WTC11 (cell line): Measurements from ENCODE around the gene ZNF20. TPM values are rescaled to one million over a fixed set of nuclear protein-coding genes. Genes with fewer than 3 reads are reported as not detected.

ENCODE experiments used
- ATAC-seq: fragments of 200-7000 bp; cut with Tn5 transposase; 2 replicates; pipeline ENCODE4 v1.10.0; 2021; ENCODE audit warnings: mild to moderate bottlenecking, moderate library complexity
- Bru-seq: library from RNA; stranded (reverse); fragments of 400-500 nt; gene quantifications from one replicate; lab custom pipeline; 2021; lab: Mats Ljungman, UMichigan
- CTCF ChIA-PET: fragments of 300-600 bp; sonication (Branson Sonifier 250); formaldehyde crosslinking; loops from one replicate; lab custom pipeline; 2021; ENCODE audit warnings: antibody characterized with exemption; lab: Charles Lee
- POLR2A ChIA-PET: fragments of 350-600 bp; sonication (Branson Sonifier 250); formaldehyde crosslinking; loops from one replicate; lab custom pipeline; 2021; ENCODE audit warnings: antibody characterized with exemption; lab: Charles Lee
- DNase-seq: peaks from one replicate; pipeline ENCODE4 v3.0.0; 2021; ENCODE audit warnings: low spot score
- H3K27ac Mint-ChIP-seq: 2 replicates; pipeline ENCODE4 v1.8.0; 2021; ENCODE audit warnings: mixed read lengths
- H3K27me3 Mint-ChIP-seq: 2 replicates; pipeline ENCODE4 v1.8.0; 2021; ENCODE audit warnings: low read depth, mild to moderate bottlenecking, moderate library complexity, mixed read lengths
- H3K36me3 Mint-ChIP-seq: 2 replicates; pipeline ENCODE4 v1.8.0; 2021; ENCODE audit warnings: mixed read lengths
- H3K4me1 Mint-ChIP-seq: 2 replicates; pipeline ENCODE4 v1.8.0; 2022; ENCODE audit warnings: mixed read lengths
- H3K4me3 Mint-ChIP-seq: 2 replicates; pipeline ENCODE4 v1.8.0; 2021; ENCODE audit warnings: mild to moderate bottlenecking, moderate library complexity, mixed read lengths
- H3K9me3 Mint-ChIP-seq: 2 replicates; pipeline ENCODE4 v1.8.0; 2021; ENCODE audit warnings: mixed read lengths
- ELF4 ChIP-seq: sonication (generic); formaldehyde crosslinking; IDR thresholded peaks from 2 replicates; pipeline ENCODE4 v1.8.1; 2022; ENCODE audit warnings: low read depth, mild to moderate bottlenecking, moderate library complexity, missing genetic modification reagents
- FOXJ3 ChIP-seq: sonication (generic); formaldehyde crosslinking; IDR thresholded peaks from 2 replicates; pipeline ENCODE4 v1.9.0; 2021; ENCODE audit warnings: missing genetic modification reagents, mild to moderate bottlenecking, borderline replicate concordance
- FOXP1 ChIP-seq: sonication (generic); formaldehyde crosslinking; IDR thresholded peaks from 2 replicates; pipeline ENCODE4 v1.8.0; 2022; ENCODE audit warnings: missing genetic modification reagents, mild to moderate bottlenecking, moderate library complexity, borderline replicate concordance
- MYBL2 ChIP-seq: sonication (generic); formaldehyde crosslinking; IDR thresholded peaks from 2 replicates; pipeline ENCODE4 v1.8.1; 2023; ENCODE audit warnings: mild to moderate bottlenecking, moderate library complexity, missing genetic modification reagents
- NFATC4 ChIP-seq: fragments of 250-450 bp; sonication (Bioruptor Pico); IDR thresholded peaks from 2 replicates; pipeline ENCODE4 v1.9.0; 2021; ENCODE audit warnings: mild to moderate bottlenecking
- NFYB ChIP-seq: sonication (generic); formaldehyde crosslinking; conservative IDR thresholded peaks from 2 replicates; pipeline ENCODE4 v1.8.0; 2022; ENCODE audit warnings: low read depth, missing genetic modification reagents
- RORB ChIP-seq: fragments of 250-450 bp; sonication (Bioruptor Pico); IDR thresholded peaks from 2 replicates; pipeline ENCODE4 v1.9.0; 2021; ENCODE audit warnings: mild to moderate bottlenecking
- SP1 ChIP-seq: sonication (generic); formaldehyde crosslinking; conservative IDR thresholded peaks from 2 replicates; pipeline ENCODE4 v1.8.1; 2022; ENCODE audit warnings: missing genetic modification reagents
- ZNF219 ChIP-seq: sonication (generic); formaldehyde crosslinking; IDR thresholded peaks from 2 replicates; pipeline ENCODE4 v1.8.0; 2023; ENCODE audit warnings: missing genetic modification reagents, mild to moderate bottlenecking, borderline replicate concordance
- ZNF232 ChIP-seq: sonication (generic); formaldehyde crosslinking; IDR thresholded peaks from 2 replicates; pipeline ENCODE4 v1.8.0; 2022; ENCODE audit warnings: mild to moderate bottlenecking, missing genetic modification reagents
- long read RNA-seq, 3 experiments: library from RNA in 1 of 3; library from capped mRNA in 1 of 3; library from polyadenylated mRNA in 1 of 3; unstranded in 2 of 3; stranded (forward) in 1 of 3; transcript quantifications; one replicate each; pipeline ENCODE4 v2.0.0, GENCODE V29; 2021
- total RNA-seq: library from RNA; stranded (reverse); gene quantifications from 3 replicates; pipeline ENCODE4 v1.2.3, GENCODE V29; 2021
- TF ChIP-seq, protein P1 (sequence below): sonication (generic); formaldehyde crosslinking; IDR thresholded peaks from 2 replicates; pipeline ENCODE4 v1.8.1; 2023; ENCODE audit warnings: mild to moderate bottlenecking, missing genetic modification reagents
- TF ChIP-seq, protein P2 (sequence below): sonication (generic); formaldehyde crosslinking; IDR thresholded peaks from 2 replicates; pipeline ENCODE4 v1.8.1; 2023; ENCODE audit warnings: mild to moderate bottlenecking, moderate library complexity, missing genetic modification reagents
- TF ChIP-seq, protein P3 (sequence below): sonication (generic); formaldehyde crosslinking; IDR thresholded peaks from 2 replicates; pipeline ENCODE4 v1.8.1; 2023; ENCODE audit warnings: mild to moderate bottlenecking, missing genetic modification reagents
- TF ChIP-seq, protein P4 (sequence below): sonication (generic); formaldehyde crosslinking; IDR thresholded peaks from 2 replicates; pipeline ENCODE4 v1.8.0; 2022; ENCODE audit warnings: mild to moderate bottlenecking, missing genetic modification reagents
- TF ChIP-seq, protein P5 (sequence below): sonication (generic); formaldehyde crosslinking; IDR thresholded peaks from 2 replicates; pipeline ENCODE4 v1.8.0; 2023; ENCODE audit warnings: missing genetic modification reagents, mild to moderate bottlenecking, borderline replicate concordance

The ZNF20 gene
- 5.0 to 9.1 TPM (median 7.8 TPM) in 3 replicates for total RNA-seq
- percentile 36 among the genes with signal in this experiment for Bru-seq, nascent RNA
- long read RNA-seq, experiment 1, transcript ZNF20-202 (4 exons, 642 nt) = minor isoform, 7 of 20 reads
- long read RNA-seq, experiment 1, transcript ZNF20-201 (4 exons, 3,061 nt) = major isoform, 8 of 20 reads
- long read RNA-seq, experiment 1, partial matches to known transcripts = 0 of 20 reads
- long read RNA-seq, experiment 1, other reads (novel, unspliced or antisense) = 3 of 20 reads
- long read RNA-seq, experiment 2, partial matches to known transcripts = 0 of 5 reads
- long read RNA-seq, experiment 2, other reads (novel, unspliced or antisense) = 3 of 5 reads
- long read RNA-seq, experiment 3, transcript ZNF20-201 (4 exons, 3,061 nt) = minor isoform, 6 of 15 reads
- long read RNA-seq, experiment 3, transcript ZNF20-202 (4 exons, 642 nt) = major isoform, 9 of 15 reads
- long read RNA-seq, experiment 3, partial matches to known transcripts = 0 of 15 reads
- long read RNA-seq, experiment 3, other reads (novel, unspliced or antisense) = 0 of 15 reads

DNA sequence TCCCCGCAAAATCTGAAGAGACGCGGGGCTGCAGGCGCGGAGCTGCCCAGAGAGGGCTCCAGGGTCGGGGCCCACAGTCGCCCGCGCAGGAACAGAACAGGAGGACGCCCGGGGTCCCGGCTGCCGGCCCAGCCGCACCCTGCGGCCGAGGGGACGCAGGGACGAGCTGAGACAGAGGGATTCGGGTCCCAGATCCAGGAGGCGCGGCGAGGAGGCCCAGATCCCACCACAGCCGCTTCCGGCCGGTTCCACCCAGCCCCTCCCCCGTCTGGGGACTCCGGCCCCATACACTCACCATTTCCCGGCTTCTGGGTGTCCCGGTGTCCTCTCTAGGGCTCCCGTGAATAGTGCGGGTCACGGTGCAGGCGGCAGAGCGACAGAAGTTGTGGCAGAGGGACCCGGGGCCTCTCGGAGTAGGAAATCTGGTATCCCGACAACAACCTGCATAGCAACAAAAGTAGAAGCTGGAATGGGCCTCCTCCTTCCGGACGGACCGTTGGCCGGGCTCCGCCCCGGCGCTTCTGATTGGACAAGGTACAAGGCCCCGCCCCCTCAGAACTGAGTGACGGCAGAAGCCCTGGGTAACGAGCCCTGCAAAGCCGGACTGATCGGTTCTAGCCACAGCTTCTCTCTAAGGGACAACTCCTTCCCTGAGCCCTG lies at the start of gene ZNF20:
TSS of gene ZNF20 (minus strand) at position 466 of the 660 bp plus-strand sequence. CDS start at position 298, 168 bp downstream.
- H3K9me3 Mint-ChIP-seq = peaks cover 10% of the 10 kb centered on the region
- H3K27ac Mint-ChIP-seq = peak within 1 kb of the TSS; percentile 98
- no peaks in the 10 kb centered on the region for H3K27me3 Mint-ChIP-seq
- peaks cover 30% of the 10 kb centered on the region for H3K4me1 Mint-ChIP-seq
- POLR2A ChIA-PET = interaction anchor here (0.5 to 2.5 kb wide), 25 partner anchors 11 to 733 kb away, joined by 3 to 17 read pairs (median 5); partner anchors contain the start of genes ZNF136, ZNF433, ZNF439 and ZNF442
- H3K36me3 Mint-ChIP-seq = peaks cover 33% of the 10 kb centered on the region
- 0 out of 2 replicates have a peak, but pooled peaks have one; percentile 13 for TF ChIP-seq ELF4 (CRISPR knock-in tag)
- no peak for TF ChIP-seq RORB (CRISPR knock-in tag)
- peak; percentile 42 for TF ChIP-seq SP1
- TF ChIP-seq, protein P1, sequence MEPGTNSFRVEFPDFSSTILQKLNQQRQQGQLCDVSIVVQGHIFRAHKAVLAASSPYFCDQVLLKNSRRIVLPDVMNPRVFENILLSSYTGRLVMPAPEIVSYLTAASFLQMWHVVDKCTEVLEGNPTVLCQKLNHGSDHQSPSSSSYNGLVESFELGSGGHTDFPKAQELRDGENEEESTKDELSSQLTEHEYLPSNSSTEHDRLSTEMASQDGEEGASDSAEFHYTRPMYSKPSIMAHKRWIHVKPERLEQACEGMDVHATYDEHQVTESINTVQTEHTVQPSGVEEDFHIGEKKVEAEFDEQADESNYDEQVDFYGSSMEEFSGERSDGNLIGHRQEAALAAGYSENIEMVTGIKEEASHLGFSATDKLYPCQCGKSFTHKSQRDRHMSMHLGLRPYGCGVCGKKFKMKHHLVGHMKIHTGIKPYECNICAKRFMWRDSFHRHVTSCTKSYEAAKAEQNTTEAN = 0 out of 2 replicates have a peak, but pooled peaks have one; percentile 56
- TF ChIP-seq, protein P2, sequence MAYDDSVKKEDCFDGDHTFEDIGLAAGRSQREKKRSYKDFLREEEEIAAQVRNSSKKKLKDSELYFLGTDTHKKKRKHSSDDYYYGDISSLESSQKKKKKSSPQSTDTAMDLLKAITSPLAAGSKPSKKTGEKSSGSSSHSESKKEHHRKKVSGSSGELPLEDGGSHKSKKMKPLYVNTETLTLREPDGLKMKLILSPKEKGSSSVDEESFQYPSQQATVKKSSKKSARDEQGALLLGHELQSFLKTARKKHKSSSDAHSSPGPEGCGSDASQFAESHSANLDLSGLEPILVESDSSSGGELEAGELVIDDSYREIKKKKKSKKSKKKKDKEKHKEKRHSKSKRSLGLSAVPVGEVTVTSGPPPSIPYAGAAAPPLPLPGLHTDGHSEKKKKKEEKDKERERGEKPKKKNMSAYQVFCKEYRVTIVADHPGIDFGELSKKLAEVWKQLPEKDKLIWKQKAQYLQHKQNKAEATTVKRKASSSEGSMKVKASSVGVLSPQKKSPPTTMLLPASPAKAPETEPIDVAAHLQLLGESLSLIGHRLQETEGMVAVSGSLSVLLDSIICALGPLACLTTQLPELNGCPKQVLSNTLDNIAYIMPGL = peak; percentile 65
- TF ChIP-seq FOXJ3 (CRISPR knock-in tag) = 0 out of 2 replicates have a peak, but pooled peaks have one; percentile 34
- peak; percentile 77 for TF ChIP-seq NFYB (CRISPR knock-in tag)
- TF ChIP-seq, protein P3, sequence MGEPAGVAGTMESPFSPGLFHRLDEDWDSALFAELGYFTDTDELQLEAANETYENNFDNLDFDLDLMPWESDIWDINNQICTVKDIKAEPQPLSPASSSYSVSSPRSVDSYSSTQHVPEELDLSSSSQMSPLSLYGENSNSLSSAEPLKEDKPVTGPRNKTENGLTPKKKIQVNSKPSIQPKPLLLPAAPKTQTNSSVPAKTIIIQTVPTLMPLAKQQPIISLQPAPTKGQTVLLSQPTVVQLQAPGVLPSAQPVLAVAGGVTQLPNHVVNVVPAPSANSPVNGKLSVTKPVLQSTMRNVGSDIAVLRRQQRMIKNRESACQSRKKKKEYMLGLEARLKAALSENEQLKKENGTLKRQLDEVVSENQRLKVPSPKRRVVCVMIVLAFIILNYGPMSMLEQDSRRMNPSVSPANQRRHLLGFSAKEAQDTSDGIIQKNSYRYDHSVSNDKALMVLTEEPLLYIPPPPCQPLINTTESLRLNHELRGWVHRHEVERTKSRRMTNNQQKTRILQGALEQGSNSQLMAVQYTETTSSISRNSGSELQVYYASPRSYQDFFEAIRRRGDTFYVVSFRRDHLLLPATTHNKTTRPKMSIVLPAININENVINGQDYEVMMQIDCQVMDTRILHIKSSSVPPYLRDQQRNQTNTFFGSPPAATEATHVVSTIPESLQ (CRISPR knock-in tag) = no peak
- TF ChIP-seq FOXP1 = peak; percentile 68; the same call in 1 of the 2 replicates
- TF ChIP-seq NFATC4 (CRISPR knock-in tag) = no peak
- no peak for TF ChIP-seq ZNF219
- TF ChIP-seq MYBL2 (CRISPR knock-in tag) = peak; percentile 82; the same call in 1 of the 2 replicates
- peak; percentile 26; the same call in 1 of the 2 replicates for TF ChIP-seq ZNF232 (CRISPR knock-in tag)
- TF ChIP-seq, protein P4, sequence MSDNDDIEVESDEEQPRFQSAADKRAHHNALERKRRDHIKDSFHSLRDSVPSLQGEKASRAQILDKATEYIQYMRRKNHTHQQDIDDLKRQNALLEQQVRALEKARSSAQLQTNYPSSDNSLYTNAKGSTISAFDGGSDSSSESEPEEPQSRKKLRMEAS (CRISPR knock-in tag) = 0 out of 2 replicates have a peak, but pooled peaks have one; percentile 42
- TF ChIP-seq, protein P5, sequence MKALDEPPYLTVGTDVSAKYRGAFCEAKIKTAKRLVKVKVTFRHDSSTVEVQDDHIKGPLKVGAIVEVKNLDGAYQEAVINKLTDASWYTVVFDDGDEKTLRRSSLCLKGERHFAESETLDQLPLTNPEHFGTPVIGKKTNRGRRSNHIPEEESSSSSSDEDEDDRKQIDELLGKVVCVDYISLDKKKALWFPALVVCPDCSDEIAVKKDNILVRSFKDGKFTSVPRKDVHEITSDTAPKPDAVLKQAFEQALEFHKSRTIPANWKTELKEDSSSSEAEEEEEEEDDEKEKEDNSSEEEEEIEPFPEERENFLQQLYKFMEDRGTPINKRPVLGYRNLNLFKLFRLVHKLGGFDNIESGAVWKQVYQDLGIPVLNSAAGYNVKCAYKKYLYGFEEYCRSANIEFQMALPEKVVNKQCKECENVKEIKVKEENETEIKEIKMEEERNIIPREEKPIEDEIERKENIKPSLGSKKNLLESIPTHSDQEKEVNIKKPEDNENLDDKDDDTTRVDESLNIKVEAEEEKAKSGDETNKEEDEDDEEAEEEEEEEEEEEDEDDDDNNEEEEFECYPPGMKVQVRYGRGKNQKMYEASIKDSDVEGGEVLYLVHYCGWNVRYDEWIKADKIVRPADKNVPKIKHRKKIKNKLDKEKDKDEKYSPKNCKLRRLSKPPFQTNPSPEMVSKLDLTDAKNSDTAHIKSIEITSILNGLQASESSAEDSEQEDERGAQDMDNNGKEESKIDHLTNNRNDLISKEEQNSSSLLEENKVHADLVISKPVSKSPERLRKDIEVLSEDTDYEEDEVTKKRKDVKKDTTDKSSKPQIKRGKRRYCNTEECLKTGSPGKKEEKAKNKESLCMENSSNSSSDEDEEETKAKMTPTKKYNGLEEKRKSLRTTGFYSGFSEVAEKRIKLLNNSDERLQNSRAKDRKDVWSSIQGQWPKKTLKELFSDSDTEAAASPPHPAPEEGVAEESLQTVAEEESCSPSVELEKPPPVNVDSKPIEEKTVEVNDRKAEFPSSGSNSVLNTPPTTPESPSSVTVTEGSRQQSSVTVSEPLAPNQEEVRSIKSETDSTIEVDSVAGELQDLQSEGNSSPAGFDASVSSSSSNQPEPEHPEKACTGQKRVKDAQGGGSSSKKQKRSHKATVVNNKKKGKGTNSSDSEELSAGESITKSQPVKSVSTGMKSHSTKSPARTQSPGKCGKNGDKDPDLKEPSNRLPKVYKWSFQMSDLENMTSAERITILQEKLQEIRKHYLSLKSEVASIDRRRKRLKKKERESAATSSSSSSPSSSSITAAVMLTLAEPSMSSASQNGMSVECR (CRISPR knock-in tag) = peak; percentile 70; the same call in 1 of the 2 replicates
- TF ChIP-seq, all 79 proteins: peak for 11
- peak; percentile 93 for ATAC-seq
- DNase-seq = peak; percentile 99
- H3K4me3 Mint-ChIP-seq = peak within 1 kb of the TSS; percentile 94
- CTCF ChIA-PET = interaction anchor here (0.5 to 2.5 kb wide), 35 partner anchors 9 to 342 kb away, joined by 3 to 84 read pairs (median 9); partner anchors contain the start of genes ZNF136, ZNF433, ZNF439 and ZNF442
